DOHH2 (cell line): ENCODE measurements around the gene SMIM33.

Experiments
- H3F3A ChIP-seq: fragments of 200-600 bp; sonication (generic), shearing (Covaris generic); 2 replicates; pipeline ENCODE4 v1.6.0; 2016; ENCODE audit warnings: antibody characterized with exemption, mild to moderate bottlenecking; ENCODE audit not compliant: control insufficient read depth, insufficient read depth
- H3K27ac ChIP-seq: fragments of 200-600 bp; sonication (generic); 2 replicates; pipeline ENCODE4 v1.5.1; 2014; ENCODE audit warnings: low read depth, mild to moderate bottlenecking, low read length, moderate library complexity
- H3K27me3 ChIP-seq: fragments of 200-600 bp; sonication (generic); 2 replicates; pipeline ENCODE4 v1.6.1; 2014; ENCODE audit warnings: mild to moderate bottlenecking, low read length, mixed read lengths; ENCODE audit not compliant: control insufficient read depth
- H3K36me3 ChIP-seq: fragments of 200-600 bp; sonication (generic); 2 replicates; pipeline ENCODE4 v1.6.1; 2014; ENCODE audit warnings: mild to moderate bottlenecking, low read length, moderate library complexity, mixed read lengths; ENCODE audit not compliant: control insufficient read depth
- H3K4me1 ChIP-seq: fragments of 200-600 bp; sonication (generic); 2 replicates; pipeline ENCODE4 v1.6.1; 2014; ENCODE audit warnings: mild to moderate bottlenecking, low read length, mixed read lengths; ENCODE audit not compliant: control insufficient read depth
- H3K4me2 ChIP-seq: fragments of 200-600 bp; sonication (generic); 2 replicates; pipeline ENCODE4 v1.6.0; 2014; ENCODE audit warnings: mild to moderate bottlenecking, low read length, moderate library complexity
- H3K4me3 ChIP-seq: fragments of 200-600 bp; sonication (generic); 2 replicates; pipeline ENCODE4 v1.5.1; 2014; ENCODE audit warnings: mild to moderate bottlenecking, low read length, mixed read lengths
- H3K79me2 ChIP-seq: fragments of 200-600 bp; sonication (generic); 2 replicates; pipeline ENCODE4 v1.6.1; 2014; ENCODE audit warnings: mild to moderate bottlenecking, low read length, mixed read lengths; ENCODE audit not compliant: control insufficient read depth
- H3K9me2 ChIP-seq: fragments of 200-600 bp; sonication (generic); replicated peaks from 2 replicates; pipeline ENCODE4 v1.6.1; 2014; ENCODE audit warnings: mild to moderate bottlenecking, low read length, mixed read lengths; ENCODE audit not compliant: control insufficient read depth
- H3K9me3 ChIP-seq: fragments of 200-600 bp; sonication (generic); 2 replicates; pipeline ENCODE4 v1.6.1; 2014; ENCODE audit warnings: antibody characterized with exemption, low read length, mixed read lengths; ENCODE audit not compliant: control insufficient read depth, insufficient read depth
- H4K20me1 ChIP-seq: fragments of 200-600 bp; sonication (generic); 2 replicates; pipeline ENCODE4 v1.6.0; 2014; ENCODE audit warnings: low read depth, mild to moderate bottlenecking, antibody characterized with exemption, low read length, moderate library complexity; ENCODE audit not compliant: control insufficient read depth, insufficient read depth
- EZH2phosphoT487 ChIP-seq: fragments of 200-600 bp; sonication (generic); IDR thresholded peaks from 2 replicates; pipeline ENCODE4 v1.6.1; 2017; ENCODE audit warnings: borderline replicate concordance, mild to moderate bottlenecking, antibody characterized with exemption, low read length, moderate library complexity, mixed read lengths
- TF ChIP-seq, protein P1 (sequence below): fragments of 200-600 bp; sonication (generic); IDR thresholded peaks from one replicate; pipeline ENCODE4 v1.5.1; 2014; ENCODE audit warnings: antibody characterized with exemption, mild to moderate bottlenecking, low read depth, low read length; ENCODE audit not compliant: poor library complexity, severe bottlenecking

The SMIM33 gene

DNA sequence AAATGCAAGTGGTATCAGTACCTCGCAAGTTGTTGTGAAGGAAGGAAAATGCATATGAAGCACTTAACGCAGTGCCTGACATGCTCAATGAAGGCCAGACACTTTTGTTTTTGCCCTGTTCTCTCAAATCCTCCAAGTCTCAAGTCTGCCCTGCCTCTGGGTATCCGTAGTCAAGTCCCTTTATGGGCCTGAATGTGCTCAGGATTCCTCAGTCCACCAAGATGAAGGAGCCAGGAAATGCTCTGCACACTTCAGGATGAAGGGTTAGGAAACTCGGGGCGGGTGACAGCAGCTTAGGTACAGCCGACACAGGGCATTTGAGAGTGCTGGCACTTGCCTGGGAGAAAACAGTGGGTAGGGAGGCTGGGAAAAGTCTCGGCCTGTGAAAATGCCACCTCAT lies 9.6 kb upstream of the SMIM33 start:
- Histone ChIP-seq H4K20me1 (no peaks in the 10 kb centered on the region), H3K79me2 (no peaks in the 10 kb centered on the region), H3K4me1 (0 out of 2 replicates have a peak, but pooled peaks cover 5% of the 10 kb centered on the region), H3K27ac (no peak overlapping the region), H3F3A (no peaks in the 10 kb centered on the region), H3K9me3 (no peaks in the 10 kb centered on the region), H3K27me3 (peaks cover 7% of the 10 kb centered on the region; the same call in 1 of the 2 replicates), H3K9me2 (no peaks in the 10 kb centered on the region), H3K4me2 (no peak overlapping the region), H3K4me3 (no peak overlapping the region), H3K36me3 (no peaks in the 10 kb centered on the region)
- TF ChIP-seq, protein P1, sequence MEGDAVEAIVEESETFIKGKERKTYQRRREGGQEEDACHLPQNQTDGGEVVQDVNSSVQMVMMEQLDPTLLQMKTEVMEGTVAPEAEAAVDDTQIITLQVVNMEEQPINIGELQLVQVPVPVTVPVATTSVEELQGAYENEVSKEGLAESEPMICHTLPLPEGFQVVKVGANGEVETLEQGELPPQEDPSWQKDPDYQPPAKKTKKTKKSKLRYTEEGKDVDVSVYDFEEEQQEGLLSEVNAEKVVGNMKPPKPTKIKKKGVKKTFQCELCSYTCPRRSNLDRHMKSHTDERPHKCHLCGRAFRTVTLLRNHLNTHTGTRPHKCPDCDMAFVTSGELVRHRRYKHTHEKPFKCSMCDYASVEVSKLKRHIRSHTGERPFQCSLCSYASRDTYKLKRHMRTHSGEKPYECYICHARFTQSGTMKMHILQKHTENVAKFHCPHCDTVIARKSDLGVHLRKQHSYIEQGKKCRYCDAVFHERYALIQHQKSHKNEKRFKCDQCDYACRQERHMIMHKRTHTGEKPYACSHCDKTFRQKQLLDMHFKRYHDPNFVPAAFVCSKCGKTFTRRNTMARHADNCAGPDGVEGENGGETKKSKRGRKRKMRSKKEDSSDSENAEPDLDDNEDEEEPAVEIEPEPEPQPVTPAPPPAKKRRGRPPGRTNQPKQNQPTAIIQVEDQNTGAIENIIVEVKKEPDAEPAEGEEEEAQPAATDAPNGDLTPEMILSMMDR, result no peak
- TF ChIP-seq EZH2phosphoT487, result no peak

DNA sequence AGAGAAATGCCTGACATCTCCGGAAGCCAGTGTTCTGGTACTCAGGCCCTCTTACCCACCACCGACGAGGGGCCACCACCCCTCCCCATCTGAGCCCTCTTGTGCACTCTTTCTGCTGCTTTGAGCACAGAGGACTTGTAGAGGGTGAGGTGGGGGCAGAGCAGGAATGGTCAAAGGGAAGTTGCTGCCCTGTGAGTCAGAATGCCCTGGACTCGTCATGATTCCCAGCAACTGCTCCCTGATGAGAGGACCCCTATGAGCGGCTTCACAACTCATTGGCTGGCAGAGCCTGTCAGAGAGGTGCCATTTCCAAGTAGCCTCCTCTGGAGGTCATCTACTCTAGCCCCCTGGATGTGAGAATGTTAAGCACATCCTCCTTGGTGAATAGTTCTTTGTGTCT lies 9.1 kb upstream of the SMIM33 start:
- Histone ChIP-seq H3K79me2 (no peaks in the 10 kb centered on the region), H3K9me3 (no peaks in the 10 kb centered on the region), H3K9me2 (no peaks in the 10 kb centered on the region), H3K27ac (no peak overlapping the region), H3K4me1 (0 out of 2 replicates have a peak, but pooled peaks cover 5% of the 10 kb centered on the region), H3K4me2 (no peak overlapping the region), H3K27me3 (peaks cover 7% of the 10 kb centered on the region; the same call in 1 of the 2 replicates), H4K20me1 (no peaks in the 10 kb centered on the region), H3K36me3 (no peaks in the 10 kb centered on the region), H3K4me3 (no peak overlapping the region), H3F3A (no peaks in the 10 kb centered on the region)
- no peak for TF ChIP-seq EZH2phosphoT487
- TF ChIP-seq, protein P1, result no peak

DNA sequence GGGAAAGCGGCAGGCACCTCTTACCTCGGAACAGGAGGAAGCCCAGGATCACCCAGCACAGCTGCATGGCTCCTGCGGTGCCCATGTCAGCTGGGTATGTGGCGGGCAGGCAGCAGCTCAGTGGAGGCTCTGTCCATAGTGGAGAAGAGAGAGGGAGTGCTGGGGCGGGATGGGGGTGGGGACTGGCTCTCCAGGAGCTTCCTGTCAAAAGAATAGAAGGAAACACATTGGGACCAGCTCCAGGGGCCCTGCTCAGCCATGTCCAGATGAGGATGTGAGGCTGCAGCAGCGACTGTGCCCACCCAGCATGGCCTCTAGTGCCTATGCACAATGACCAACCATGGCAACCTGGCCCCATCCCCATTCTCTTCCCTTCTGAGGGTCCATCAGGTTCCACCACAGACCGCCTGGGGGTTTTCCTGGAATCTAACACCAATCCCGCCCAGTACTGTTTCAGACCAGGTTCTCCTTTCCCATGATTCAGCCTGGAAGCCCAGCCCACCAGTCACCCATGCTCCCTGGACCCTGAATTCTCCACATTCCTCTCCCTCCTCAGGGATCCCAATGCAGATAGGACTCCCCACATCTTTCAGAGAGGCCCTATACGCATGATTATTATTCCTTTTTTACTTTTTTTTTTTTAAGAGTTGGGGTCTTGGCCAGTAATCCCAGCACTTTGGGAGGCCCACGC lies 8.1 kb upstream of the SMIM33 start, which contains the start of gene ECSCR:
TSS of gene ECSCR (minus strand) at position 158 of the 691 bp plus-strand sequence. CDS start at position 85, 73 bp downstream.
- Histone ChIP-seq H3K27ac (no peak within 1 kb of the TSS), H3K27me3 (peaks cover 7% of the 10 kb centered on the region; the same call in 1 of the 2 replicates), H3K4me3 (no peak within 1 kb of the TSS), H4K20me1 (no peaks in the 10 kb centered on the region), H3K9me3 (no peaks in the 10 kb centered on the region), H3F3A (no peaks in the 10 kb centered on the region), H3K79me2 (no peaks in the 10 kb centered on the region), H3K9me2 (no peaks in the 10 kb centered on the region), H3K36me3 (no peaks in the 10 kb centered on the region), H3K4me1 (0 out of 2 replicates have a peak, but pooled peaks cover 5% of the 10 kb centered on the region), H3K4me2 (no peak within 1 kb of the TSS)
- TF ChIP-seq, protein P1, result no peak
- no peak for TF ChIP-seq EZH2phosphoT487
